D721Med (cell line): Measurements from ENCODE around the gene KY.
"Not testable (repeated sequence)": the region's sequence is repeated elsewhere in the genome, so short reads cannot be mapped to it uniquely, and the experiment has no call there.

ENCODE experiments used
- DNase-seq: peaks from one replicate; pipeline ENCODE4 v3.0.0; 2011; ENCODE audit warnings: low spot score; ENCODE audit not compliant: insufficient read length
- FAIRE-seq: peaks from 2 replicates; lab custom pipeline; 2011; peaks lifted over from hg19 to GRCh38; lab: Jason Lieb, UNC
- CTCF ChIP-seq: IDR thresholded peaks from 2 replicates; pipeline ENCODE4 v1.5.1; 2012; ENCODE audit warnings: mild to moderate bottlenecking, control low read depth; ENCODE audit not compliant: insufficient read depth; ENCODE audit errors: missing control alignments

The KY gene

GRCh38 chr3:134602440-134602814, 48.4 kb downstream of the KY start:
- no peak for TF ChIP-seq CTCF

DNA sequence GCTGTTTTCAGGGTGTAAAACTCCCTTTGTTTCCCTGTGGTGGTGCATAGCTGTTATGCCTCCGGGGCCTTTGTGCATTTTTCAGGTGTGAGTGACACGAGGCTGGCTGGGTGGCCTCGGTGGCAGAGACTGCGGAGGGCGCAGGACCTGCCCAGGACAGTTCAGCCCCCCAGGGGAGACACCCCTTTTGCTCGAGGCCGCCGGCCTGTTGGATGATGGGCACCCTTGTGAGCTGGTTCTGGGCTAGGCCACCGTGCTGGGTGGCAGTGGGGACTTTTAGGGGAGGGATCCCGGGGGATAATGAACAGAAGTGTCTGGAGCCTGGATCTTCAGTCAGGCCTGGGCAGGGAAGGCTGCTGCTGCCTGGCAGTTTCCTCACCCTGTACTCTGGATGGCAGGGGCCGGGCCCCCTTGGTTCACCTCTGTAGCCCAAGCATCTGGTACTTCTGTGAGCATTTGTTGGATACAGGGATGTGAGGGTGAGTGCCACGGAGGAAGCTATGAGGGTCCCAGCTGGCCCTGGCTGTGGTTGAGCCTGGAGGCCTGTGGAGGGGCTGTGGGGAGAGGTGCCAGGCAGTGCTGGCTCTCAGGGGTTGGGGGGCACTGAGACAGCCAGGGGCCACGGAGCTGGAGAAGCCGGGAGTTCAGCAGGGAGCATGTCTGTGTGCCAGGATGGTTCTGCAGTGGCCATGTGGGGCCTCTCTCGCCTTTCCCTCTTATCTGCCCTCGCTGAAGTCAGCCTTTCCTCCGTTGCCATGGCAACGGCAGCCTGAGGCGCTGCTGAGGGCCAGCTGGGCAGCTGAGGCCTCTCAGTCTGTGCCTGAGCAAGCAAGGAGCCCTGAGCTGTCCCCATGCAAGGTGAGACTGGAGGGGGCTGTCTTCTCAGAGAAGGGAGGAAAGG, 49.0 kb downstream of the KY start:
- no peak for FAIRE-seq
- TF ChIP-seq CTCF: no peak
- DNase-seq: no peak

More at GRCh38 chr3:134602440-134602814, 48.4 kb downstream of the KY start:
- no peak for DNase-seq
- FAIRE-seq: no peak

DNA sequence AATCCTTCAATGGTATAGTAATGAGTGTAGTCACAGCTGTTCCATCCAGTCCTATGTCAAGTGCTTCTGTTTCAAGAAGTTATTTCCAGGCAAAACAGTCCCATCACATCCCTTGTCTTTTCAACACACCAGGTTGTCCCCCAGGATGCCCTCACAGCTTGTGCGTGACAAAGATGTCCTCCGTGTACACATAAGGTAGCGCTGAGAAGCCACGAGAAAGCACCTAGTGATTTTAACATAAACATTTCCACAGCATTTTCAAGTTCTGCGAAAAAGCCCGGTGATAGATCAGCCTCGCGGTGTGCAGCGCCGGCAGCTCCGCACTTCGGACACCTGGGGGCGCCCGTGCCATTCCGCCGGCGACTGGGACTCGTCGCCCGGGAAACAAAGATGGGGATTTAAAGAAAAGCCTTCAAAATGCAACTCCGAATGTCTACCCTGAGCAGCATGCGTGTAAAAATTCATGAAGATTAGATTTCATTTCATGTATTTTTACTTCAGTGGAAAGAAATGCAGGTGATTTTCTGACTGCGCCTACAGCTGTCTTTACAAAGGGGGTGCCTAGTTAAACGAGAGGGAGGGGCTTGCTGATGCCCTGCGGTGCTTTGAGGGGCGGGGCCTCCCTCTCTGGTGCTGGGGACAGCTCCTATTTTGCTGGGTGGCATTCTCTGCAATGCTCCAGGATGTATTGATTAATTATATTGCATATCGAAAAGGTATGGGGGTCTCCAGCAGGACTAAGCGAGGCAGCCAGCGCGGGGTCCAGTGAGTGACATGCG, 49.9 kb downstream of the KY start:
- FAIRE-seq (no peak), DNase-seq (peak; percentile 80)
- TF ChIP-seq CTCF: peak; percentile 80

DNA sequence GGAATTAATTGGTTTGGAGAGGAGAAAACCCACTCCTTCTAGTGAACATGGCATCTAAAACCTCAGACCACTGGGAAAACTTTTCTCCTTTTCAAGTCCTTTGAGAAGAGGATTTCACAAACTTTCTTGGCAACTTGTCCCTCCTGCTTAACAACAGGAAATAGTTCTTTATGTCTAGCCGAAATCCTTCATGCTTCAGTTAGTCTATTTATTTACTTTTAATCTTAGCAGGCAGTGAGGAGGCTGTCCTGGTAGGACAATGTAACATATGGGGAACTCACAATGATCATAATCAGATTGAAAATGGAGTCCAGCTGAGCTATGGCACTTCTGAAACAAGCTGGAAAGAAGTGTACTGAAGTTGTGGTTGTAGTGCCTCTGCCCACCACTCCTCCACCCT, 50.6 kb downstream of the KY start:
- no peak for TF ChIP-seq CTCF
- DNase-seq (no peak), FAIRE-seq (no peak)

DNA sequence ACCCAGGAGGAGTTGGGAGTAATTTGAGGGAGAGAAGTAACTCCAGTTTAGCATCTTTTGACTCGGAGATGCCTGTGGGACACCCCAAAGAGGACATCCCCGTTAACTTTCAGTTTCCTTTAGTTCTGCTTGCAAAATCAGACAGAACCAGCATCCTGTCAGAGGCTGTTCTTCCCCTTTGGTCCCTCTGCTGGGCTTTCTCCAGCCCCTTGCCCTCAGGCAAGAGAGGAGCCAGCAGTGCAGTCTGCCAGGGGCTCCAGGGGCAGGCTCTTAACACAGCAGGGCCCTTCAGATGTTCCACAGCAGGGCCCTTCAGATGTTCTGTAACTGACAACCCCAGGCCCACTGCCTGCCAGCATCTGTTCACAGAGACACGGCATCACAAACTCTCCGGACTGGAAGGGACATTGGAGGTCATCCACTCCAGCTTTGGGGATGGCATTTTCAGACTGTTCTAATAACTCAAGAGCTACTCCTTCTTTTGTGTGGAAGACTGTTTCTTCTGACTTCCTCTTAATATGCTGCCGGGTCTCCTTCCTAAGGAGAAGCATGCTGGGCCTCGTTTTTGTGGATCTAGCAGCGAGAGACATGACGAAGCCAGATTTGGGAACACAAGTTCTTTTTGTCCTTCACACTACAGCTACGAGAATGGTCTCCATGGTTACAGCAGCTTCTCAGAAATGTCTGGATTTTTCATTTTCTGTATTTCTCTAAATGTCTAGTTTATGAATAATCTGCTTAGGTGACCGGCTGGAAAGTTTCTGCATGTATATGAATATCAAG, 51.9 kb downstream of the KY start:
- no peak for FAIRE-seq
- TF ChIP-seq CTCF: no peak
- DNase-seq: no peak

- FAIRE-seq (no peak), DNase-seq (no peak)
- TF ChIP-seq CTCF: no peak
These were observed 53.3 kb downstream of the KY start for GRCh38 chr3:134597390-134597970.

- DNase-seq, FAIRE-seq: not testable (repeated sequence)
These were observed 55.8 kb downstream of the KY start for GRCh38 chr3:134594986-134595385.
